Thyroid gland (tissue), 4 donors: ENCODE results near the gene CDC14A. TPM values are rescaled to one million over a fixed set of nuclear protein-coding genes. Genes with fewer than 3 reads are reported as not detected.

ENCODE experiments used
- DNase-seq, 2 donors: peaks; one replicate each; pipeline ENCODE4 v3.0.0-alpha.2; 2019
- H3K27ac ChIP-seq, 3 donors: fragments of 200-600 bp; sonication (generic); 1 replicate in 2 of 3; 2 replicates in 1 of 3; pipeline ENCODE4 v1.5.1; 2016 to 2019; ENCODE audit warnings: mild to moderate bottlenecking in 1 of 3, moderate library complexity in 1 of 3
- H3K27me3 ChIP-seq: fragments of 200-600 bp; sonication (generic); one replicate; pipeline ENCODE4 v1.5.1; 2019
- H3K36me3 ChIP-seq, 2 donors: fragments of 200-600 bp; sonication (generic); one replicate each; pipeline ENCODE4 v1.5.1; 2016 to 2019
- H3K4me1 ChIP-seq, 2 donors: fragments of 200-600 bp; sonication (generic); one replicate each; pipeline ENCODE4 v1.5.1; 2017 to 2019
- H3K4me3 ChIP-seq, 3 donors: fragments of 200-600 bp; sonication (generic); replicated peaks in 1 of 3; 1 replicate in 2 of 3; 2 replicates in 1 of 3; pipeline ENCODE4 v1.5.1; 2016; ENCODE audit warnings: mild to moderate bottlenecking in 1 of 3
- H3K9me3 ChIP-seq: fragments of 200-600 bp; sonication (generic); one replicate; pipeline ENCODE4 v1.5.1; 2017
- CTCF ChIP-seq, 6 experiments: fragments of 200-600 bp in 3 of 6; fragments of 450-650 bp in 3 of 6; sonication (generic) in 3 of 6; IDR thresholded peaks; one replicate each; pipeline ENCODE4 v1.5.1; 2016 to 2019; ENCODE audit warnings: antibody characterized with exemption in 6 of 6, mild to moderate bottlenecking in 2 of 6, inconsistent platforms in 1 of 6, moderate library complexity in 1 of 6
- POLR2A ChIP-seq, 2 donors: fragments of 450-650 bp; IDR thresholded peaks; one replicate each; pipeline ENCODE4 v1.6.1; 2017; ENCODE audit warnings: antibody characterized with exemption in 2 of 2, mild to moderate bottlenecking in 2 of 2, moderate library complexity in 1 of 2
- WGBS, 2 donors: methylation state at CpG; one replicate each; pipeline ENCODE4 v1.1.5; 2017; 5-methylcytosine and 5-hydroxymethylcytosine counted together
- intact Hi-C: fragments of 100-400 bp; cut with DNase I; formaldehyde crosslinking; loops from one replicate; pipeline ENCODE4 v1.15.1; 2023
- total RNA-seq, 4 donors: library from RNA; depleted of rRNA; stranded (reverse); fragments of >200 nt; gene quantifications; one replicate each; pipeline ENCODE4 v1.2.3, GENCODE V29; 2016

Gene CDC14A
- total RNA-seq, 4 donors from 2014 or later: 17.1 to 32.8 (median 28.0) TPM

GRCh38 chr1:100383743-100384405, 31.6 kb downstream of the CDC14A start:
- DNase-seq: no peak
- TF ChIP-seq POLR2A (IDR thresholded peaks at IDR 0.05) (no peak), CTCF (IDR thresholded peaks at IDR 0.05) (no peak)

GRCh38 chr1:100387209-100387608, 34.9 kb downstream of the CDC14A start:
- intact Hi-C loops: no loop called here
- no peak for TF ChIP-seq POLR2A (IDR thresholded peaks at IDR 0.05)
- TF ChIP-seq CTCF (IDR thresholded peaks at IDR 0.05): no peak
- peak; percentile 45 to 64 for DNase-seq
- 4 to 16% methylated on average over 5 of the region's 5 CpGs for WGBS, 2 donors
- Histone ChIP-seq H3K27me3 (no peaks in the 10 kb centered on the region), H3K36me3 (no peaks in the 10 kb centered on the region), H3K4me3 (no peak overlapping the region), H3K27ac (peak overlapping the region; percentile 63 to 83 (median 65)), H3K4me1 (peaks cover 39 to 45% of the 10 kb centered on the region in 2 donors), H3K9me3 (no peaks in the 10 kb centered on the region)

More at GRCh38 chr1:100383743-100384405, 31.6 kb downstream of the CDC14A start:
- no peaks in the 10 kb centered on the region for H3K9me3 ChIP-seq
- no peaks in the 10 kb centered on the region for H3K36me3 ChIP-seq
- H3K4me3 ChIP-seq: no peak overlapping the region
- intact Hi-C loops: no loop called here
- peak overlapping the region in 1 of 3 donors; percentile 27 for H3K27ac ChIP-seq
- H3K27me3 ChIP-seq: no peaks in the 10 kb centered on the region
- H3K4me1 ChIP-seq: peaks cover 39 to 45% of the 10 kb centered on the region in 2 donors

GRCh38 chr1:100387657-100388350, 35.5 kb downstream of the CDC14A start:
- 58% methylated on average over 4 of the region's 4 CpGs for WGBS, 2 donors
- Histone ChIP-seq H3K36me3 (no peaks in the 10 kb centered on the region), H3K4me3 (no peak overlapping the region), H3K9me3 (no peaks in the 10 kb centered on the region), H3K27me3 (no peaks in the 10 kb centered on the region), H3K4me1 (peaks cover 39 to 45% of the 10 kb centered on the region in 2 donors), H3K27ac (peak overlapping the region; percentile 63 to 83 (median 65))
- no peak for DNase-seq
- TF ChIP-seq POLR2A (IDR thresholded peaks at IDR 0.05) (no peak), CTCF (IDR thresholded peaks at IDR 0.05) (no peak)
- intact Hi-C loops: no loop called here

- 75 to 91% methylated on average over 2 of the region's 2 CpGs for WGBS, 2 donors
These were observed 38.2 kb downstream of the CDC14A start for GRCh38 chr1:100390531-100390930.

More at GRCh38 chr1:100390531-100390930, 38.2 kb downstream of the CDC14A start:
- H3K9me3 ChIP-seq: no peaks in the 10 kb centered on the region
- intact Hi-C loops: no loop called here
- no peaks in the 10 kb centered on the region for H3K36me3 ChIP-seq
- DNase-seq: no peak
- peaks cover 26 to 27% of the 10 kb centered on the region in 2 donors for H3K4me1 ChIP-seq
- no peak overlapping the region for H3K4me3 ChIP-seq
- TF ChIP-seq POLR2A (IDR thresholded peaks at IDR 0.05) (no peak), CTCF (IDR thresholded peaks at IDR 0.05) (no peak)
- H3K27me3 ChIP-seq: no peaks in the 10 kb centered on the region
- no peak overlapping the region for H3K27ac ChIP-seq
